Loucy (cell line): ENCODE results near the gene MRPS27.

ENCODE experiments used
- H2AFZ ChIP-seq: fragments of 200-600 bp; sonication (generic); 2 replicates; pipeline ENCODE4 v1.6.0; 2016; ENCODE audit warnings: antibody characterized with exemption, mild to moderate bottlenecking, low read length, moderate library complexity
- H3F3A ChIP-seq: fragments of 200-600 bp; 2 replicates; pipeline ENCODE4 v1.6.0; 2016; ENCODE audit warnings: antibody characterized with exemption, low read depth, mild to moderate bottlenecking
- H3K27me3 ChIP-seq: fragments of 200-600 bp; sonication (generic); 2 replicates; pipeline ENCODE4 v1.6.1; 2014; ENCODE audit warnings: low read length, mild to moderate bottlenecking; ENCODE audit not compliant: insufficient read depth, poor library complexity, severe bottlenecking
- H3K36me3 ChIP-seq: fragments of 200-600 bp; sonication (generic); 2 replicates; pipeline ENCODE4 v1.6.1; 2016; ENCODE audit warnings: low read length; ENCODE audit not compliant: insufficient read depth
- H3K4me1 ChIP-seq: fragments of 200-600 bp; sonication (generic); 2 replicates; pipeline ENCODE4 v1.5.1; 2014; ENCODE audit warnings: low read length, mild to moderate bottlenecking; ENCODE audit not compliant: insufficient read depth, poor library complexity, severe bottlenecking
- H3K4me2 ChIP-seq: fragments of 200-600 bp; sonication (generic); 2 replicates; pipeline ENCODE4 v1.6.0; 2014; ENCODE audit warnings: antibody characterized with exemption, low read length, low read depth, mild to moderate bottlenecking; ENCODE audit not compliant: poor library complexity, severe bottlenecking
- H3K4me3 ChIP-seq: fragments of 200-600 bp; sonication (generic); 2 replicates; pipeline ENCODE4 v1.5.1; 2014; ENCODE audit warnings: low read length, mild to moderate bottlenecking, mixed read lengths; ENCODE audit not compliant: poor library complexity, severe bottlenecking
- H3K79me2 ChIP-seq: fragments of 200-600 bp; sonication (generic); 2 replicates; pipeline ENCODE4 v1.6.1; 2014; ENCODE audit warnings: low read length; ENCODE audit not compliant: insufficient read depth
- H3K9ac ChIP-seq: fragments of 200-600 bp; sonication (generic); 2 replicates; pipeline ENCODE4 v1.6.0; 2014; ENCODE audit warnings: mild to moderate bottlenecking, low read depth, low read length, moderate library complexity; ENCODE audit not compliant: poor library complexity, severe bottlenecking
- H3K9me2 ChIP-seq: fragments of 200-600 bp; sonication (generic); replicated peaks from 2 replicates; pipeline ENCODE4 v1.6.1; 2016; ENCODE audit warnings: low read depth, low read length, mixed read lengths
- H3K9me3 ChIP-seq: fragments of 200-600 bp; sonication (generic); 2 replicates; pipeline ENCODE4 v1.6.1; 2014; ENCODE audit warnings: mild to moderate bottlenecking, antibody characterized with exemption, low read length, low read depth; ENCODE audit not compliant: insufficient read depth
- H4K20me1 ChIP-seq: fragments of 200-600 bp; sonication (generic); 2 replicates; pipeline ENCODE4 v1.6.0; 2014; ENCODE audit warnings: antibody characterized with exemption, low read length, mild to moderate bottlenecking; ENCODE audit not compliant: insufficient read depth, poor library complexity, severe bottlenecking
- CTCF ChIP-seq: fragments of 200-600 bp; sonication (generic); conservative IDR thresholded peaks from 2 replicates; pipeline ENCODE4 v1.5.1; 2014; ENCODE audit warnings: mild to moderate bottlenecking, antibody characterized with exemption, low read length
- EZH2phosphoT487 ChIP-seq: fragments of 200-600 bp; IDR thresholded peaks from 2 replicates; pipeline ENCODE4 v1.6.1; 2018; ENCODE audit warnings: antibody characterized with exemption, mild to moderate bottlenecking, moderate library complexity, borderline replicate concordance

MRPS27 gene

GRCh38 chr5:72346398-72346797 lies 26.4 kb upstream of the MRPS27 start:
- no peaks in the 10 kb centered on the region for H3K9me3 ChIP-seq
- no peaks in the 10 kb centered on the region for H3K79me2 ChIP-seq
- H3K36me3 ChIP-seq = peaks cover 16% of the 10 kb centered on the region; the same call in 1 of the 2 replicates
- no peaks in the 10 kb centered on the region for H3K27me3 ChIP-seq
- no peaks in the 10 kb centered on the region for H4K20me1 ChIP-seq
- no peak overlapping the region for H2AFZ ChIP-seq
- no peak overlapping the region for H3K9ac ChIP-seq
- no peaks in the 10 kb centered on the region for H3K9me2 ChIP-seq
- no peak overlapping the region for H3K4me2 ChIP-seq
- H3K4me1 ChIP-seq = peaks cover 15% of the 10 kb centered on the region
- no peaks in the 10 kb centered on the region for H3F3A ChIP-seq
- no peak overlapping the region for H3K4me3 ChIP-seq
- TF ChIP-seq EZH2phosphoT487 = no peak
- TF ChIP-seq CTCF = no peak

- no peaks in the 10 kb centered on the region for H3K79me2 ChIP-seq
- H2AFZ ChIP-seq = no peak overlapping the region
- H3K4me3 ChIP-seq = no peak overlapping the region
- H3K4me1 ChIP-seq = no peaks in the 10 kb centered on the region
- H3K9ac ChIP-seq = no peak overlapping the region
- H3K9me3 ChIP-seq = no peaks in the 10 kb centered on the region
- no peak for TF ChIP-seq EZH2phosphoT487
- H3K9me2 ChIP-seq = no peaks in the 10 kb centered on the region
- no peak overlapping the region for H3K4me2 ChIP-seq
- no peaks in the 10 kb centered on the region for H3K27me3 ChIP-seq
- no peaks in the 10 kb centered on the region for H4K20me1 ChIP-seq
- peaks cover 37% of the 10 kb centered on the region; the same call in 1 of the 2 replicates for H3K36me3 ChIP-seq
- H3F3A ChIP-seq = no peaks in the 10 kb centered on the region
Observed at GRCh38 chr5:72338689-72339209, 18.7 kb upstream of the MRPS27 start.

GRCh38 chr5:72337159-72337558 lies 17.1 kb upstream of the MRPS27 start:
- Histone ChIP-seq H3K9me2 (no peaks in the 10 kb centered on the region), H4K20me1 (no peaks in the 10 kb centered on the region), H3K4me3 (no peak overlapping the region), H2AFZ (no peak overlapping the region), H3K9ac (no peak overlapping the region), H3F3A (no peaks in the 10 kb centered on the region), H3K4me2 (no peak overlapping the region), H3K79me2 (no peaks in the 10 kb centered on the region), H3K27me3 (no peaks in the 10 kb centered on the region), H3K4me1 (no peaks in the 10 kb centered on the region), H3K9me3 (no peaks in the 10 kb centered on the region), H3K36me3 (peaks cover 25% of the 10 kb centered on the region; the same call in 1 of the 2 replicates)
- TF ChIP-seq CTCF = no peak
- TF ChIP-seq EZH2phosphoT487 = no peak

- Histone ChIP-seq H3K36me3 (peaks cover 8% of the 10 kb centered on the region; the same call in 1 of the 2 replicates), H3K79me2 (no peaks in the 10 kb centered on the region), H3K9me3 (no peaks in the 10 kb centered on the region), H2AFZ (no peak overlapping the region), H3K4me3 (no peak overlapping the region), H3K4me2 (no peak overlapping the region), H3K9me2 (no peaks in the 10 kb centered on the region), H3F3A (no peaks in the 10 kb centered on the region), H3K27me3 (no peaks in the 10 kb centered on the region), H3K4me1 (no peaks in the 10 kb centered on the region), H4K20me1 (no peaks in the 10 kb centered on the region), H3K9ac (no peak overlapping the region)
- TF ChIP-seq EZH2phosphoT487 (no peak), CTCF (no peak)
Observed at GRCh38 chr5:72330712-72331111, 10.7 kb upstream of the MRPS27 start.
